ENCODE data around the gene LEF1.

Gene LEF1

DNA sequence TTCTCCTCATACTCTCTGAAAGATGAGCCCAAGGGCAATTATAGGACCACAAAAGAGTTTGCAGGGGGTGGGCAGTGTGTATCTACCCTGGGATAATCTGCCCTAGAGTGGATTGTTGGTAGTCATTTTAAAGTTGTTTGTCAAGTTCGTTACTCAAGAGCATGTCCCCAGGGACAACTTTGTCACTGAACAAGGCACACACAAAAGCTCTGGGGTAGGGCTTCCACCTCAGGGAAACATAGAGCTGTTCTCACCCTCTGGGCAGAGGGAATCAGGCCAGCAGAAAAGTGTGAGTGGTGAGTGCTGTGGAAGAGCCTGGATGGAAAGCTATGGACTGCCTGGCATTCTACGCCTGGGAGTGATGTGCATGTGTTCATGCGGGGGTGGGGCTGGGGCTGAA, 23.3 kb upstream of the LEF1 start:
- peaks cover 17% of the 10 kb centered on the region for H3K4me1 ChIP-seq (ENCODE audit: insufficient read depth, low read length)

DNA sequence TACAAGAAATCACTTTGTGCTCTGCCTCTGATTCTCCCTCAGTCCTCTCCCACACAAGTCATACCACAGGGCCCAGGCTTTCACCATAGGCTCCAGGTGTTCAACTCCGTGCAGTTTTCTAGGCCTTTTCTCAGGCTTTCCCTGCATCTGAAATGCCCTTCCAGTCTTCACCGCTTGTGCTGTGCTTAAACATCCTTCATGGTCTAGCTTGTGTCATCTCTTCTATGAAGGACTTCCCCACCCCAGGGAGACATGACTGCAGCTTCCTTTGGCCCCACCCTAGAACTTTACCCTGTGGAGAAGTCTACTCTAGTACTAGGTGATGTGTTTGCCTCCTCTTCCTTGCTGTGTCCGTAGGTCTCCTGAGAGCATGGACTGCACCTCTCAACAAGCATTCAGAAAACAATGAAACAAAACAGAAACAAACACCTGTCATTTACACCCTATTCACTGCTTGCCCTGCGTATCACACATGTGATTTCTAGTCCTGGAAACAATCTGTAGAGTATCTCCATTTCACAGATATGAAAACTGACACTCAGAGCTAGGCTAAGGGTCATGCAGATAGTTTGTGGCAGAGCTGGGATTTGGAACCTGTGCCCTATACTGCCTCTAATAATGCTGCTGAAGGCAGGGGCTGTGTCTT, 22.7 kb upstream of the LEF1 start:
- Histone ChIP-seq H3K9ac (ENCODE audit: low read depth, low read length) (no peak overlapping the region), H3K4me1 (ENCODE audit: insufficient read depth, low read length) (peaks cover 17% of the 10 kb centered on the region), H3K36me3 (ENCODE audit: insufficient read depth, low read length) (no peaks in the 10 kb centered on the region), H3K9me3 (ENCODE audit: control insufficient read depth, insufficient read depth, low read length) (no peaks in the 10 kb centered on the region)

More for the DNA sequence above, 23.3 kb upstream of the LEF1 start:
- Histone ChIP-seq H3K36me3 (ENCODE audit: insufficient read depth, low read length) (no peaks in the 10 kb centered on the region), H3K9ac (ENCODE audit: low read depth, low read length) (no peak overlapping the region), H3K9me3 (ENCODE audit: control insufficient read depth, insufficient read depth, low read length) (no peaks in the 10 kb centered on the region)

GRCh38 chr4:108188770-108189169, 20.0 kb upstream of the LEF1 start:
- no peaks in the 10 kb centered on the region for H3K9me3 ChIP-seq (ENCODE audit: control insufficient read depth, insufficient read depth, low read length)
- no peaks in the 10 kb centered on the region for H3K36me3 ChIP-seq (ENCODE audit: insufficient read depth, low read length)
- H3K9ac ChIP-seq (ENCODE audit: low read depth, low read length), result no peak overlapping the region
- H3K4me1 ChIP-seq (ENCODE audit: insufficient read depth, low read length), result peaks cover 16% of the 10 kb centered on the region

GRCh38 chr4:108185252-108185651, 16.5 kb upstream of the LEF1 start:
- H3K9ac ChIP-seq (ENCODE audit: low read depth, low read length), result no peak overlapping the region
- peaks cover 3% of the 10 kb centered on the region; the same call in 1 of the 2 replicates for H3K4me1 ChIP-seq (ENCODE audit: insufficient read depth, low read length)
- H3K9me3 ChIP-seq (ENCODE audit: control insufficient read depth, insufficient read depth, low read length), result no peaks in the 10 kb centered on the region
- H3K36me3 ChIP-seq (ENCODE audit: insufficient read depth, low read length), result no peaks in the 10 kb centered on the region

DNA sequence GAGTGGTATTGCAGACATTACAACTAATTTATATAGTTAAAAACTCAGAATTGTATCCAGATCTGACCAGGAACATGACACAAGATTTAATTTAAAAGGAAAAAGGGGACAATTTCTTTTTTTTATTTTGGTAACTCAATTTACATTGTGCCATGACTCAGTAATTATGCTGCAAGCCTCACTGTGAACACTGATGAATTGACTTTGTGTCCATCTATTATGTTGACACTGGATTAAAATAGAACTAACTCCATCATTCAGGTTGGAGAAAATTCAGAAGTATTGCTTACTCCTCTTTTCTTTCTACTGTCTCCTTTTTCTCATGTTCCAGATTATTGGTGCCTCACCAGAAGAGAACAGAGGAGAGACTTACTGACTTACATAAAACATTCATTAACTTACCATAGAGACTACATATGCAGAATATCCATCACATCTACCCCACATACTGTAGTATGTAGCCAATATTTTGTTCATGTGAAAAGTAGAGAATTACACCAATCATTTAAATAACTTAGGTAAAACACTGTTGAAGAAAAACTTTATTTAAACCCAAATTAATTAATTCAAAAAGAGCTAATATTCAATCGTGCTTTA, 15.8 kb upstream of the LEF1 start:
- peaks cover 3% of the 10 kb centered on the region; the same call in 1 of the 2 replicates for H3K4me1 ChIP-seq (ENCODE audit: insufficient read depth, low read length)
- no peaks in the 10 kb centered on the region for H3K9me3 ChIP-seq (ENCODE audit: control insufficient read depth, insufficient read depth, low read length)
- no peak overlapping the region for H3K9ac ChIP-seq (ENCODE audit: low read depth, low read length)
- no peaks in the 10 kb centered on the region for H3K36me3 ChIP-seq (ENCODE audit: insufficient read depth, low read length)

- Histone ChIP-seq H3K4me1 (ENCODE audit: insufficient read depth, low read length) (peaks cover 3% of the 10 kb centered on the region; the same call in 1 of the 2 replicates), H3K36me3 (ENCODE audit: insufficient read depth, low read length) (no peaks in the 10 kb centered on the region), H3K9ac (ENCODE audit: low read depth, low read length) (no peak overlapping the region), H3K9me3 (ENCODE audit: control insufficient read depth, insufficient read depth, low read length) (no peaks in the 10 kb centered on the region)
These were observed 13.0 kb upstream of the LEF1 start for GRCh38 chr4:108181704-108182103.

GRCh38 chr4:108180513-108180912, 11.8 kb upstream of the LEF1 start:
- Histone ChIP-seq H3K9me3 (ENCODE audit: control insufficient read depth, insufficient read depth, low read length) (no peaks in the 10 kb centered on the region), H3K4me1 (ENCODE audit: insufficient read depth, low read length) (peaks cover 3% of the 10 kb centered on the region; the same call in 1 of the 2 replicates), H3K9ac (ENCODE audit: low read depth, low read length) (no peak overlapping the region), H3K36me3 (ENCODE audit: insufficient read depth, low read length) (no peaks in the 10 kb centered on the region)

DNA sequence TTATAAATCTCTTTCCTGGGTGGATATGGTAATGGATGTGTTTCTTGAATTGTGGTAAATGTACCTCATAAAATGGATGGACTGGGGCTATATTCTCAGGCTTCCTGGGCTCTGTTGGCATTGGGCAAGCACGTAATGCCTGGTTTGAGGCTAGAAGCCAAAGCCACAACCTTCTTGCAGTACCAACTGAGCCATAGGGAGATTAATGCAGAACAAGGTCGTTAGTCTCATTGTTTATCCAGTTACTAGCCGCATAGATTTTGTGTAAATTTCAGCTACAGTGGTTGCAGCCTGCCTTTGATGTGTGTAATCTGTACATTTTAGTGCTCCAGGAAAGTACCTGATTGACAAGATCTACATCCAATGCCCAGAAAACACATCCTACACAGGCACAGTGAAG, 7.2 kb upstream of the LEF1 start:
- Histone ChIP-seq H3K9ac (ENCODE audit: low read depth, low read length) (no peak overlapping the region), H3K36me3 (ENCODE audit: insufficient read depth, low read length) (no peaks in the 10 kb centered on the region), H3K4me1 (ENCODE audit: insufficient read depth, low read length) (peaks cover 8% of the 10 kb centered on the region), H3K9me3 (ENCODE audit: control insufficient read depth, insufficient read depth, low read length) (no peaks in the 10 kb centered on the region)

DNA sequence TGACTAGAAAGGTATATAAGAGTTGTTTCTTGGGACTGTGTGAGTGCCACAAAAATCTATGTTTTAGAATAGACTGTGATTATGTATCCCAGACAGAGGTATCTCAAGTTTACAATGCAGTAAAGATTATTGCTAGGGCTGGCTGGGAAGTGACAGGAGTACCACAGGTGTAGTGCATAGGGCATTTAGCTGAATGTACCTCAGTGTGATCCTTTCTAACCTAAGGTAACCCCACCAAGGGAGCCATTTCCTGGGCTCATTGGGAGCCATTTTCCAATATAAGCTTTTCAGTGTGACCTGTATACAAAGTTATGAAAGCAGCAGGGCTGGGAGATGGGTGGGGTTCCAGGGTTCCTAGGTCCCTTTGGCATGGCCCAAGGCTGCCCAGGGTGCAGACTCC, 6.1 kb upstream of the LEF1 start:
- H3K9me3 ChIP-seq (ENCODE audit: control insufficient read depth, insufficient read depth, low read length), result no peaks in the 10 kb centered on the region
- peaks cover 17% of the 10 kb centered on the region for H3K4me1 ChIP-seq (ENCODE audit: insufficient read depth, low read length)
- no peak overlapping the region for H3K9ac ChIP-seq (ENCODE audit: low read depth, low read length)
- no peaks in the 10 kb centered on the region for H3K36me3 ChIP-seq (ENCODE audit: insufficient read depth, low read length)

DNA sequence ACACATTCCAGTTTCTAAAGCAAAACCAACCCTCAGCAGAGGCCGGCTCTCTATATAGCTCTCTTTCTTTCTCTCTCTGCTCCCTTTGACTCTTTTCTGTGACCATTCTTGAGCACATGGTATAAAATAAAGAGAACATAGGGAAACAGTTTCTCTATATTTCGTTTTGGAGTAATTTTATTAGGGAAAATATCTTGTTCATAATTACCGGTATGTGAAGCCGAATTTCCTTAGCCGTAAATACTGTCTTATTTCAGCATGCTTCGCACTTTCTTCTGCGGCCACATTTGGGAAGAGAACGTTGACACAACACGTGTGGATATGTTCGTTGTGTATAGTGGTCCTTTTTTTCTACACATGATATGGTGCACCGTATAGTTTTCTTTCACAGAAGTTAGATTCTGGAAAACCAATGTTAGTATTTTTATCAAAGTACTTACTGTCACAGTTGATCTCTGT, 4.9 kb upstream of the LEF1 start:
- Histone ChIP-seq H3K9me3 (ENCODE audit: control insufficient read depth, insufficient read depth, low read length) (no peaks in the 10 kb centered on the region), H3K9ac (ENCODE audit: low read depth, low read length) (peak overlapping the region; percentile 80; the same call in 1 of the 2 replicates), H3K36me3 (ENCODE audit: insufficient read depth, low read length) (no peaks in the 10 kb centered on the region), H3K4me1 (ENCODE audit: insufficient read depth, low read length) (peaks cover 21% of the 10 kb centered on the region)

- Histone ChIP-seq H3K4me1 (ENCODE audit: insufficient read depth, low read length) (peaks cover 21% of the 10 kb centered on the region), H3K36me3 (ENCODE audit: insufficient read depth, low read length) (no peaks in the 10 kb centered on the region), H3K9me3 (ENCODE audit: control insufficient read depth, insufficient read depth, low read length) (no peaks in the 10 kb centered on the region), H3K9ac (ENCODE audit: low read depth, low read length) (peak overlapping the region; percentile 80; the same call in 1 of the 2 replicates)
These were observed 4.2 kb upstream of the LEF1 start for GRCh38 chr4:108172753-108173598.

- Histone ChIP-seq H3K36me3 (ENCODE audit: insufficient read depth, low read length) (no peaks in the 10 kb centered on the region), H3K9ac (ENCODE audit: low read depth, low read length) (peak overlapping the region; percentile 80; the same call in 1 of the 2 replicates), H3K4me1 (ENCODE audit: insufficient read depth, low read length) (peaks cover 21% of the 10 kb centered on the region), H3K9me3 (ENCODE audit: control insufficient read depth, insufficient read depth, low read length) (no peaks in the 10 kb centered on the region)
These were observed 3.6 kb upstream of the LEF1 start for GRCh38 chr4:108172231-108172752.

DNA sequence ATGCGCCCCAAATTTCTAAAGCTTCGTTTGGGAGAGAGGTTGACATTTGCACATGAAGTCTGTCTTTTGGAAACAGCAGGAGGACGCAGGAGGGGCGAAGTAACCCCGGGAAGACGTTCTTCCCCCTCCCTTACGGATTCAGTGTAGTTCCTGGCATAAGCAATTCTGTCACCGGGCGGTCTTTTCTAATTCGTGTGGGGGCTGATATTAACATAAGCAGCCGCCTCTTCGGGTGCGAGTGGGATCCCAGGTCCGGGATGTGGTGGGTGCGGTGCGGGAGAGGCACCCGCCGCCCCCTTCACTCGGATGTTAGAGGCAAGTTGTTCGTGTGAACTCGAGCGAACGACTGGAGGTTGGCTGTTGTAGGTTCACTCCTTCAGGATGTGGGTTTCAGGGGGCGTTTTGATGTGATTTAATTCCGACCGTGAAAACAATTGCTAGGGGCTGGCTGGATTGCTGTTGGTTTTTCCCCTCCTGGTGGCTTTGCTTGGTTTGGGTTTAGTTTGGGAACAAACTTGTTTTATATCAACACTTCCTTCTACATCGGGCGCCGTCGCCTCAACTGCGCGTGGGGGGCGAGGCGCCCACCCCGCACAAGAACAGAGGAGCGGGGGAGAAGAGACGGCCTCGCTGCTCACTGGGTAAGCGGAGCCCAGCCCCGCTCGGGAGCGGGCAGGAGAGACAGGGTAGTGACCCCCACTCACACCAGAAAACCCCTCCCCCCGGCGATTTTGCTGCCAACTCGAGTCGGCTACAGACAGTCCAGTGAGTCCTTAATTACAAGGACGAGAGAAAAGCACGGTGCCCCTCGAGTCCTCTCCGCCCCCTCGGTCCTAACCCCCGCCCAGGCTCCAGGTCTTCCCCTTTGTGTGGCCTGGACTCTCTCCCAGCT, 2.9 kb upstream of the LEF1 start:
- Histone ChIP-seq H3K9ac (ENCODE audit: low read depth, low read length) (peak overlapping the region; percentile 80; the same call in 1 of the 2 replicates), H3K4me1 (ENCODE audit: insufficient read depth, low read length) (peaks cover 21% of the 10 kb centered on the region), H3K9me3 (ENCODE audit: control insufficient read depth, insufficient read depth, low read length) (no peaks in the 10 kb centered on the region), H3K36me3 (ENCODE audit: insufficient read depth, low read length) (no peaks in the 10 kb centered on the region)
